ENCODE data around the gene ATP13A5. TPM values are rescaled to one million over a fixed set of nuclear protein-coding genes. Genes with fewer than 3 reads are reported as not detected.

ATP13A5 gene
- total RNA-seq, 4 donors from 2014 or later: not detected

- no peak overlapping the region for H3K27ac ChIP-seq
- DNase-seq: no peak
- H3K4me3 ChIP-seq: no peak overlapping the region
- TF ChIP-seq CTCF (IDR thresholded peaks at IDR 0.05) (no peak), POLR2A (IDR thresholded peaks at IDR 0.05) (no peak)
- no peaks in the 10 kb centered on the region for H3K36me3 ChIP-seq
- no peaks in the 10 kb centered on the region for H3K4me1 ChIP-seq
- H3K9me3 ChIP-seq: no peaks in the 10 kb centered on the region
- no peaks in the 10 kb centered on the region for H3K27me3 ChIP-seq
These were observed 147.9 kb downstream of the ATP13A5 start for GRCh38 chr3:193230610-193231009.

GRCh38 chr3:193229851-193230420 lies 148.6 kb downstream of the ATP13A5 start:
- no peaks in the 10 kb centered on the region for H3K4me1 ChIP-seq
- H3K4me3 ChIP-seq: no peak overlapping the region
- TF ChIP-seq CTCF (IDR thresholded peaks at IDR 0.05): no peak
- no peak for TF ChIP-seq POLR2A (IDR thresholded peaks at IDR 0.05)
- no peaks in the 10 kb centered on the region for H3K36me3 ChIP-seq
- H3K9me3 ChIP-seq: no peaks in the 10 kb centered on the region
- DNase-seq: no peak
- H3K27ac ChIP-seq: no peak overlapping the region
- no peaks in the 10 kb centered on the region for H3K27me3 ChIP-seq

- no peaks in the 10 kb centered on the region for H3K36me3 ChIP-seq
- no peaks in the 10 kb centered on the region for H3K4me1 ChIP-seq
- no peaks in the 10 kb centered on the region for H3K9me3 ChIP-seq
- no peak overlapping the region for H3K4me3 ChIP-seq
- no peaks in the 10 kb centered on the region for H3K27me3 ChIP-seq
- DNase-seq: no peak
- no peak for TF ChIP-seq CTCF (IDR thresholded peaks at IDR 0.05)
- TF ChIP-seq POLR2A (IDR thresholded peaks at IDR 0.05): no peak
- H3K27ac ChIP-seq: no peak overlapping the region
These were observed 150.3 kb downstream of the ATP13A5 start for GRCh38 chr3:193228206-193228605.

GRCh38 chr3:193225302-193226125 lies 153.0 kb downstream of the ATP13A5 start:
- no peaks in the 10 kb centered on the region for H3K27me3 ChIP-seq
- H3K36me3 ChIP-seq: no peaks in the 10 kb centered on the region
- DNase-seq: no peak
- H3K4me1 ChIP-seq: no peaks in the 10 kb centered on the region
- H3K4me3 ChIP-seq: no peak overlapping the region
- no peak overlapping the region for H3K27ac ChIP-seq
- no peaks in the 10 kb centered on the region for H3K9me3 ChIP-seq
- no peak for TF ChIP-seq POLR2A (IDR thresholded peaks at IDR 0.05)
- no peak for TF ChIP-seq CTCF (IDR thresholded peaks at IDR 0.05)

Other genes with a start within 250 kb of the ATP13A5 start
- gene PLAAT1, start 137.5 kb downstream of the ATP13A5 start, total RNA-seq: not detected
- gene ATP13A4, start 176.1 kb upstream of the ATP13A5 start, total RNA-seq: 1 to 10 TPM in 2 of 4 donors, under 1 TPM in 1, not detected in 1; 0.47 to 2.1 (median 1.1) TPM
- gene OPA1, start 214.5 kb upstream of the ATP13A5 start, total RNA-seq: 10 to 100 TPM; 66.9 to 89.1 (median 78.0) TPM

All from Peyer's patch (tissue), 4 donors.